ENCODE data around the gene MARCHF2.

Gene MARCHF2

DNA sequence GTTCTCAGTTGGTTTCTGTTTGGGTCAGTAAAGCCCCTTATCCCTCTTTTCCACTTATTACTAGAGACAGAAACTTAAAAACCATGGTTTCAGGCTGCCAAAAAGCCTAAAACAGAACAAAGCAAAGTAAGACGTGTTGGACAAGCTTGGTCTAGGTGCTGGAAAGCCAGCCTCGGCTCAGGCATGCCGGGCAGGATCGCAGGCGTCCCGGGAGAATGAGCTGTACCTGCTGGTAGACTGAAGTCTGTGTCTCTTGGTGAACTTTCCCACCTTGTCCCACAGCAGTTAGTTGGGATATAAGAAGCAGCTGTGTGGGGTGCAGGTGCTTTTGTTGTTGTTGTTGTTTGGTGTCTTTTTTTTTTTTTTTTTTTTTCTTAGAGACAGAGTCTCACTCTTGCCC is 68.5 kb downstream of the MARCHF2 start:
- DNase-seq, result no peak

DNA sequence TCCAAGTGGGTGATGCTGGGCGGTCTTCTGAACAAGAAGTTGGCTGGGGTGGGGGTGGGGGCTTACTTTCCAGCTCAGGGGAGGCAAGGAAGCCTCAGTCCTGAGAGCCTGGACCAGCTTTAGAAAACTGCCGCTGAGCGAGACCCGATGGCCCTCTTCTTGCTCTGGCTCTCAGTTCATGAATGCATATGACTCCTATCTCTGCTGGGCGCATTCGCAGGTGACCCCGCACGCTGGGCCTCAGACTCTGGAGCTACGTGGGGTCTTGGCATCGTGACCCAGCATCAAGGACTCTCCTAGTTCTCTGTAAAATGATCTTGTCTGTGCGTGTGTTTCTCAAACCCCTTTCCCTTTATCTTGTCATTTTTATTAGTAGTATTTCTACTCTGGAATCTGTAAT is 69.6 kb downstream of the MARCHF2 start:
- DNase-seq, result no peak

GRCh38 chr19:8483165-8483564 is 70.1 kb downstream of the MARCHF2 start:
- no peak for DNase-seq

DNA sequence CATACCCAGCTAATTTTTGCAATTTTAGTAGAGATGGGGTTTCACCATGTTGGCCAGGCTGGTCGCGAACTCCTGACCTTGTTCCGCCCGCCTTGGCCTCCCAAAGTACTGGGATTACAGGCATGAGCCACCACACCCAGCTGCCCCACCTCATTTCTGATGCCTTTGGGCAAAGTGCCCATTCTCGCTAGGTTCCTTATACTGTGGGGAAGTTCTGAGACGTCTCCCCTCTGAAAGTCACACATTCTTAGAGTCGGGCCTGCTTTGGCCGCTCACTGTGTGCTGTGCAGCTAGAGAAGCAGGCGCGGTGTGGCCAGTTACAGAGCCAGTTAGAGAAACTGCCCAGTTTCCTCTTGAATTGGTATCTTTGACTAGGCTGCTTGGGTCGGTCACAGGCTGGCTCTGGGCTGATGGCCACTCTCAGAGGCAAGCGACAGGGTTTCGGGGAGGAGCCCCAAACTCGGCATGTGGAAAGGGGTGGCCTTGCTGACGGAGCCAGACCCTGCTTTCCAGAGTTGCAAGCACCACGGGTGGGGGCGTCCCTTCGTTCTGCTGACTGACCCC is 71.3 kb downstream of the MARCHF2 start:
- DNase-seq, result no peak

GRCh38 chr19:8485561-8486371 is 72.7 kb downstream of the MARCHF2 start:
- no peak for DNase-seq

DNA sequence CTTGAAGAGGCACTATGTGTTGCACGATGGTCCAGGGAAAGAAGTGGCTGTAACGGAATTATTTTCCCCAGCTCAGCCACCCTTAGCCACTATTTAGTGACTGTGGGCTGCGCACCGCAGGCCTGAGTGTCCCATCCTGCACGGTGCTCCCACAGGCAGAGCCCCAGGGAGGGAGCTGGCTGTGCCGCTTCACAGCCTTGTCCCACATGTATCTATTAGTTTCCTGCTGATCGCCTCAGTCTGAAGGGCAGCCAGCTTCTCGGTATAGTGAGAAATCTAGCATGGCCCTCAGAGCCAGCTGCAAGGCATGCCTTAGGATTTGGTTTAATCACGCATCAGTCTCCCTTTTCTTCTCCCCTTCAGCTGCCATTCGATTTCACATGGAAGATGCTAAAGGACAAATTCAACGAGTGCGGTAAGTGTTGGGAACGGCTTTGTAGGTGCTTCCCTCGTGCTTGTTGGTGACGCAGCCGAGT is 73.6 kb downstream of the MARCHF2 start:
- no peak for DNase-seq

DNA sequence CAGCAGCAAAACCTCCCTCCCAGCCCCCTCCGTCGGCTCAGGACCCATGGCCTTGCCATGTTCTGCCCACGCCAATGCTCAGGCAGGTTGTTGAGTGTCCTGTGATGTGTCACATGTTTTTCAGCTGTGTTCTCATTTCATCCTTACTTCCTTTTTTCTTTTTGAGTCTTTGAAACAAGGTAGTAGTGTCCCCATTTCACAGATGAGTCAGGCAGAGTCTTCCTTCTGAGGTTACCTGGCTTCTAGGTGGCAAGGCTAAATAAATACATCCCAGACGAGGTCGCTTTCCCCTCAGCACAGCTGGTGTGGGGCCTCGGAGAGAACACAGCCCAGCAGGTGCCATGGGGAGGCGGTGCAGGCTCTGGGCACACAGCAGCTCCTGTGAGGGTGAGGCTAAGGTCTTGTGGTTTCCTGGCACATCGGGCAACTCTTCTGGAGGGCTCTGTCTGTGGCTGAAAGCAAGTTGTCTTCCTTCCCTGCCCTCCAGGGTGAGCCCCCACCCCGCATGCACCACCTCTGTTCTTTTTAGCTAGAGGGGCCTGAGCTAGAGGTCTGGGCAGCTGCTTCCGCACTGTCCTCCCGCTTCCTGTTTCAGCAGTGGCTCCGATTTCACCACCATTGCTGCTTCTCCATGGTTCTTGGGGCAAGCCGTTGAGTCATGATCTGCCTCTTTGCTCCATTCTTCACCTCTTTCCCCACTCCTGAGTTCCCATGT is 74.2 kb downstream of the MARCHF2 start:
- DNase-seq, result peak; percentile 63

DNA sequence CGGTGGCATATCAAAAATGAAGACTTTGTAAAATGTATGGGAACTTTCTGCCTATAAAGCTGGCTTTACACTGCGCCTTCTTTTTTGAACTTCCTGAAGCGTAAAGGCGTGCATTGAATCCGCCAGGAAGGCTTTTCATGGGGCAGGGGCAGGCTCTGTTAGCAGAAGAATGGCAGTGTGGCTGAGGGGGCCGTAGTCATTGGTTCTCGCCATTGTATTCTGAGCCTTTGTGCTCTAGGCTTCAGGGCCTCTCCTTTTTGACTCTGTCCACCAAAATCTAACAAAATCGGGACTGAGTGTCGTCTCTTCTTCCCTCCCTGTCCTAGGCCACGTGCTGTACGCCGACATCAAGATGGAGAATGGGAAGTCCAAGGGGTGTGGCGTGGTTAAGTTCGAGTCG is 75.3 kb downstream of the MARCHF2 start:
- no peak for DNase-seq
